HG03196 (cell line): ENCODE measurements around the gene ASCC2.
"Not testable (repeated sequence)": the region's sequence is repeated elsewhere in the genome, so short reads cannot be mapped to it uniquely, and the experiment has no call there.

Experiments used
- ATAC-seq: cut with Tn5 transposase; IDR thresholded peaks from one replicate; pipeline ENCODE4 v1.9.1; 2021; ENCODE audit not compliant: unreplicated experiment

The ASCC2 gene

DNA sequence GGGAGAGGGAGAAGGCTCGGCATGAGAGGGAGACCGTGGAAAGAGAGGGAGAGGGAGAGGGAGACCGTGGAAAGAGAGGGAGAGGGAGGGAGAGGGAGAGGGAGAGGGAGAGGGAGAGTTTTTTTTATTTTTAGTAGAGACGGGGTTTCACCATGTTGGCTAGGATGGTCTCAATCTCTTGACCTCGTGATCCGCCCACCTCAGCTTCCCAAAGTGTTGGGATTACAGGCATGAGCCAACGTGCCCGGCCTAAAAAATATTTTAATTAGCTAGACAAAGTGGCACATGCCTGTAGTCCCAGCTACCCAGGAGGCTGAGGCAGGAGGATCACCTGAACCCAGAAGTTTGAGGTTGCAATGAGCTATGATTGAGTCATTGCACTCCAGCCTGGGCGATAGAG is 21.0 kb upstream of the ASCC2 start:
- ATAC-seq, result not testable (repeated sequence)

DNA sequence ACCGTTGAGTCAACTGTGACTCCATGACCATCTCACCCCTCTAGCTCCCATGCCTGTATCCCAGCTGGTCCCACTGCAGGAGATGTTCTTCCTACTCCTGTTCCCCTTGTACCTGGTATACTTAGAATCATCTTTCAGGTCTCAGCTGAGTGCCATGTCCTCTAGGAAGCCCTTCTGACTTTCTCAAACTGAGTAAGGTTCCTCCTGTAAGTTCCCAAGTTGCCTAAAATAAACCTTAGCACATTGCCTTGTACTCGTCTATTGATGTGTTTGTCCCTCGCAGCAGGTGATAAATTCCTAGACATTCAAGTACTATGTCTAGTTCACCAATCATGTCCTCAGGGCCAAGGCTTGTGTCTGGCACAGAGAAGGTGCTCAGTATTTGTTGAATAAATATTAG is 18.4 kb upstream of the ASCC2 start:
- no peak for ATAC-seq

DNA sequence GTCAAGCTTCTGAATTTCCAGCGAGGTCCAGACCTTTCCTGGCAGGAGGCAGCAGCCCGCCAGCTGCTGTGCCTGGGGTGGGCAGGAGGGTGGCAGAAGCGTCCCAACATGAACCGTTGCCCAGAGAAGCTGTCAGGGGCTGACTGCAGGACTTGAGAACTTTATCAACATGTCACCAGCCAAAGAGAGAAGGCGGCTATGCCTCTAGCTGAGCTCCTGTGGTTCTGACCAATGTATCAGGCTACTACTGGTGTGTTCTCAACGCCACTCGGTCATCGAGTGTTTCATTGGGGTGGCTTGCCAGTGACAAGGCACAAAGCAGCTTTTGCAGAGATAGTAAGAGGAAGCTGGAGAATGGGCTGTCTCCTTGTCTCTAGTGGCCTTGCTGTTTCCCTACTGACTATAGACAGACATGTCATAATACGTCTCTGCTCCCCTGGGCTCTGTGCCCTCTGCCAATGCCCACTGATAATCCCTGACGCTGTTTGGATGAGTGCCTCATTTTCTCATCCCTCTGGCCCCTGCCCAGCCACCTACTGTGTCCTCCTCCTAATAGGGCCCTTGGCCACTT is 17.6 kb upstream of the ASCC2 start:
- ATAC-seq, result no peak

DNA sequence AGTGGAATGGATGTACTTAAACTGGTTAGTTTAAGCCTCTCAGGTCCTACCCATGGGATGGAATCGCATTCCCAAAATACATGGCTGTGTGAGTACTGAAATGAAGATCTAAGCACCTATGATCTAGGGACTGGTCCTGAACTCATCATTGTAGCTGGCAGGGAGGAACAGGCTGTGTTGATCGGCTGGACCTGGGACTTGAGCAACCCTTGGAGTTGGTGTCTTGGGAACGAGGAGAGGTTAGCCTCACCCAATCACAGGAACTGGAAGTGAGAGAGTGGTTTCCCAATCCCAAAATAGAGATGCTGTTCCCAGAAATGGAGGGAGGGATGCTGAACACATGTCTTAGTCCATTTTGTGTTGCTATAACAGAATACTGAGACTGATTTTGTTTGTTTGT is 16.4 kb upstream of the ASCC2 start:
- ATAC-seq, result no peak

DNA sequence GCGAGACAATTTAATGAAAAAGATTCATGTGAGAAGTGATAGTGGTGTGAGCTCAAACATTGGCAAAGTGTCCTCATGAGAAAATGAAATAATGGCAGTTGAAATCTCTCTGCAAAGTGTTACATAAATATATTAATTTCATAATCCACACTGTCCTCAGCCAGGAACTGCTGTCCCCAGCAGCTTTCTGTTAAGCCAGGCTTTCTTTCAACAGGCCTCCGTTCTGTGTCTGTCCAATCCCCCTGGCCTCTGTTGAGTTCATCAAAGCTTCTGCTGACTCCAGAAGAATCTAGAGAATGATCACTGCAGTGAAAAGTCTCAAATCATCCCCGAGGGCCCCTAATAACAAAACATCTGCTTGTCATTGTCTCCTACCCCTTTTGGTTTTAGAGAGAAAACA is 10.0 kb upstream of the ASCC2 start:
- ATAC-seq, result no peak

DNA sequence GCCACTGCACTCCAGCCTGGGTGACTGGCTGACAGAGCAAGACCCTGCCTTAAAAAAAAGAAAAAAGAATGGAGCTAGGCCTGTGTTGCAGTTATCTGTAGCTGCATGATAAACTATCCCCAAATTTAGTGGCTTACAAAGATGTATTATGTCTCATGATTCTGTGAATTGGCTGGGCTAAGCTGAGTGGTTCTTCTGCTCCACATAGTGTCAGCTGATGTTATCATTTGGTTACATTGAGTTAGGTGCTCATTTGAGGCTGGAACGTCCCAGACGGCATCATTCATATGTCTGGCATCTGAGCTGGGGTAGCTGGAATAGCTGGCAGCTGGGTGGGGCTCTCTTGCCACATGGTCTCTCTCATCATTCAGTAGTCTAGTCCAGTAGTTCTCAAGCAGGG is 8.2 kb upstream of the ASCC2 start:
- ATAC-seq, result no peak

DNA sequence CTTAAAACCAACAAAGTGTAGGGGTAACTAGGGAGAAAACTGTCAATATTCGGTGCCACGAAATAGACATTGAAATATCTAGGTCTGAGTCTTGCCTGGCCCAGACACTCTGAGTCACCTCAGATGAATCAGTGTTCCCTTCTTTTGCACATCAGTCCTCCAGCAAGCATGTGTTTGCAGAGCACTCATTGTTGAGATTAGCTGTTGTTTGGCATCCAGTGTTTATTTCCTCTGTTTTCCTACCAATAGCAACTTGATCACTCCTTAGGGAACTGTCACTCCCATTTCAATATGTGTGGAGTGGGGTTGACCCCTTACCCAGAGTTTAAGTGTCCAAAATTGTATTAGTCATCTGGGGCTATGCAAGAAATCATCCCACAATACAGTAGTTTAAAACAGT is 4.7 kb upstream of the ASCC2 start:
- no peak for ATAC-seq

DNA sequence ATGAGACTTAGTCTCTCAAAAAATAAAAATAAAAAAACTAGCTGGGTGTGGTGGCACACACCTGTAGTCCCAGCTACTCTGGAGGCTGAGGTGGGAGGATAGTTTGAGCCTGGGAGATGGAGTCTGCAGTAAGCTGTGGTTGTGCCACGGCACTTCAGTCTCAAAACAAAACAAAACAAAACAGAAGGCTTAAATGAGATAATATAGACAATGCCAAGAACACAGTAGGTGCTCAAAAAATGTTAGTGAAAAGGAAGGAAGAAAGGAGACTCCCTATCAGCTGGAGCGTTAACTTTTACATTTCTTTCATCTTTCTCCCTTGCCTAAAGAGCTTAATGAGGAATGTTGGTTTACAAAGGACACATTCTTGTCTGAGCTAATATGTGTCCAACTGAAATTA is 4.1 kb upstream of the ASCC2 start:
- no peak for ATAC-seq

DNA sequence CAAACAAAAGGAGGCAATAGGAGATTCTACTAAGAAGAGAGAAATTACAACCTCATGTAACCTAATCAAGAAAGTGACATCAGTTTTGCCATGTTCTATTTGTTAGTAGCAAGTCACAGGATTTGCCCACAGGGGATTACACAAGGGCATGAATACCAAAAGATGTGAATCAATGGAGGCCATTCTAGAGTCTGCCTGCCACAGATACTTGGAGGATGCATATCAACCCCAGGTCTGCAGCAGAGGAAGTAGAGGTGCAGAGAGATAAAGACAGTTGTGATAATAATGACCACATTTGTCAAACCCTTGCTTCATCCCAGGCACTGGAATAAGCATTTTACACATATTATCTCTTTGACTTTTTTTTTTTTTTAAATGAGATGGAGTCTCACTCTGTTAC is 2.4 kb upstream of the ASCC2 start:
- ATAC-seq, result no peak

DNA sequence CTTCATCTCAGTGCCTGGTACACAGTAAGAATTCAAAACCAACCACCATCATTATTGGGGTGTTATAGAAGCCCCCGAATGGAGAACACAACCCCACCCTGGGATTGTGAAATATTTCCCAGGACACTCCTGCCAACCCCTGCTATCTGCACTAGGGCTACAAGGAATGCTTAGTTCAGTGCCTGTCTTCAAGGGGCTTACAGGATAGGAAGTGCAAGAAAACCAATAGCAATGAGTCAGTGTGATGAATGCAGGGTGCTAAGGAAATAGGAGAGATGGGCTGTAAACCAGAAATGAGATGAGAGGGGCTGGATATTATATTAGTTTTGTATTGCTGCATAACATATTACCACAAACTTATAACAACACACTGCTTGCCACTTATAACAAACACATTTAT is 965 bp upstream of the ASCC2 start:
- no peak for ATAC-seq

DNA sequence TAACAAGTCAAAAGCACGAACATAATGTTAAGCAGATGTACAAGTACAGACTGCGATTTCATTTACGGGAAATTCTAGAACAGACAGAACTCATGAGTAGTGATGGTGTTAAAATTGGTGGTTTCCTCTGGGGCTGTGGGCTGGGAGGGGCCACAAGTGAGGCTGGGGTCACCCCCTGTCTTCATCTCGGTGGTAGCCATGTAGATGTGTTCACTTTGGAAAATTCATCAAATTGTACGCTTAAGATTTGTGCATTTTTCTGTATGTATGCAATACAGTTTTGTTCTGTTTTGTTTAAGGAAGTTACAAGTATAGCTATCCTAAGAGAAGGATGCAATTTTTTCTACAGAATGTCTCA is 504 bp upstream of the ASCC2 start:
- no peak for ATAC-seq

DNA sequence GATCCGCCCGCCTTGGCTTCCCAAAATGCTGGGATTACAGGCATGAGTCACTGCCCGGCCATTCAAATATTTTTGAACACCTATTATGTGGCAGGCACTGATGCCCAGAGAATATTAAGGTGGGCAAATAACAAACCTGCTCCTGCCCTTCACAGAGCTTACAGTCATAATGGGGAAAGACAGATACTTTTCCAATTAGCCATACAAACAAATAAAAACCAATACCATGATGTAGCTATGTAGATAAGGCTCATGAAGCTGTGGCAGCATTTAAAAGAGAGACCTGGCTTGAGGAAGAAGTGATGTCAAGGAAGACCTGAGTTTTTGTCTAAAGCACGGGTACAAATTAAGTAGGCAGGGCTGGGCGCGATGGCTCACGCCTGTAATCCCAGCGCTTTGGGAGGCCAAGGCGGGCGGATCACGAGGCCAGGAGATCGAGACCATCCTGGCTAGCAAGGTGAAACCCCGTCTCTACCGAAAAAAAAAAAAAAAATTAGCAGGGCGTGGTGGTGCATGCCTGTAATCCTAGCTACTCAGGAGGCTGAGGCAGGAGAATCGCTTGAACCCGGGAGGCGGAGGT is 1.2 kb downstream of the ASCC2 start:
- ATAC-seq, result not testable (repeated sequence)

DNA sequence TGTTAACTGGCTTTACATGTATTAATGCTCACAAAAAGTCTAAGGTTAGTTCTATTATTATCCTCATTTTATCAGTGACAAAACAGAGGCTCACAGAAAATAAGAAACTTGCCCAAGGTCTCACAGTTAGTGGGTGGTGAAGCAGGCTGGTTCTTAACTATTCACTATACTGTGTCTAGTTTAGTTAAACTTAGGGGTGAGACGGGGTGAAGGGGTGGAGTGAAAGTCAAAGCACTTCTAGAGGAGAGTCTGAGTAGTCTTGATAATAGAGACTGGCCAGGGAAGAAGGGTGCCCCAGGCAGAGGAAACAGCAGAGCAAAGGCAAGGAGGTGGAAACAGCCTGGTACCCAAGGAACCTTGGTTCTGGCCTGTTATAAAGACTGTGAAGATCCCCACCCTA is 4.0 kb downstream of the ASCC2 start:
- ATAC-seq, result no peak

DNA sequence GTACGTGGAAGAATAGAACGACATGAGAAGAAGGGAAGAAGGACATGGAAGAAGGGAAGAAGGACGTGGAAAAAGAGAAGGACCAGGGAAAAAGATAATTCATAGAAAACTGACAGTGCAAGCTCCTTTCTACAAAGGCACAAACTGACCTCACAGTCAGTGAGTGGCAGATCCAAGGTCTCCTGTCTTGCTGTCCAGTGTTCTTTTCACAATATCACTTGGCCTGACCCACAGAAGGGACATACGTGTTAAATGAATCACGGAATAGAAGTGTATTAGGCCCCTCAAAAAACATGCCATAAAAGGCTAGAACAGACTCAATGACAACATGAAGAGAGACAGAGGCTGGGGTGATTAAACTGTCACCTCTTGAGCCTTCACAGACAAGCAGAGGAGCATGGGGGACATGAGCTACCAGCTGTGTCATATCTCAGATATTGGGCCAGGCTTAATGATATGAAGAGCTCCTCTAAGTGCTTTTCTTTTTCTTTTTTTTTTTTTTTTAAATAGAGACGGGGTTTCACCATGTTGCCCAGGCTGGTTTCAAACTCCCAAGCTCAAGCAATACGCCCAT is 4.6 kb downstream of the ASCC2 start:
- ATAC-seq, result no peak

DNA sequence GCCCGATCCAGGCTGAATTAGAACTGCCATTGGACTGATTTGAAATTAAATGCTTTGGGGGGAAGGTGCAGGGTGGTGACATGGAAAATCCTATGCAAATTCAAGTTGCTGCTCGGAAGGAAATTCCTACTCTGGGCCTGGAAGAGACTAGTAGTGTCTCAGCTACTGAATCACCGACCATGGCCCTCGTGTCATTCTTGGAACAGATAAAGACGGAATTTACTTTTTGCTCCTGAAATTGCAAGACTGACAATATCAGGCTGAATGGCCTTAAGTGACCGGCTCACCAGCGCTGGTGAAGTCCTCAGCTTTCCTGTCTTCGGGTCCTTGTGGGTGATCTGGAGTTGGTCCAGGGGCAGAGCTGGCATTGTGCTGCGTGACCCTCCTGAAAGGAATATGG is 6.1 kb downstream of the ASCC2 start:
- ATAC-seq, result no peak

DNA sequence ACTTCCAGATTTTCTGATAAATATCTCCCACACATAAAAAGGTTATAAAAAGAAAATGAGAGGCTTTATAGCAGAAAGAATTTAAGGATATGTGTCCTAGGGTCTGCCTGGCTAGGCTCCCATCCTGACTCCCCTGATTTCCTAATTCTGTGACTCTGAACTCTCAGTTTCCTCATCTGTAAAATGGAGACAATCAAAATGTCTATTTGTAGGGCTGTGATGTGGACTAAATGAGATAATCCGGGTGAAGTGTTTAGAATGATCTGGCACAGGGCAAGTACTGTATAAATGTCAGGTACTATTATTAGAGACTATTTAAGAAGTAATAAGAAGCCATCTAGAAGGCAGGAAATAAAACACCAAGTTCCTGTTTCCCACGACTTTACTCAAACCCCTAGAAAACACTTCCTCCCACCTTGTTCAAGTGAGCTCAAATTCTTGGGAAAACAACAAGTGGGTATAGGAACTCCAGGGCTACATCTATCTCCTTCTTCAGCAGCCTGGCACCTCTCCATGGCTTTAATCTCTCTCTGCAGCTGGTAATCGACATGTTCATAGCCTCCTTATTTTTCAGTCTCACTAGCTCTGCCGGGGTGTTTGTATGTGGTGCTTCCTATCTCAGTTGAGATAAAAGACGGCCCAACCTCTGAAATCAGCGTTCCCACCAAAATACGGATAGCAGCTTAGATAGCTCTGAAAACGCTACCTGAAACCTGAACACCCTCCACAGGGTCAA is 6.7 kb downstream of the ASCC2 start:
- no peak for ATAC-seq

DNA sequence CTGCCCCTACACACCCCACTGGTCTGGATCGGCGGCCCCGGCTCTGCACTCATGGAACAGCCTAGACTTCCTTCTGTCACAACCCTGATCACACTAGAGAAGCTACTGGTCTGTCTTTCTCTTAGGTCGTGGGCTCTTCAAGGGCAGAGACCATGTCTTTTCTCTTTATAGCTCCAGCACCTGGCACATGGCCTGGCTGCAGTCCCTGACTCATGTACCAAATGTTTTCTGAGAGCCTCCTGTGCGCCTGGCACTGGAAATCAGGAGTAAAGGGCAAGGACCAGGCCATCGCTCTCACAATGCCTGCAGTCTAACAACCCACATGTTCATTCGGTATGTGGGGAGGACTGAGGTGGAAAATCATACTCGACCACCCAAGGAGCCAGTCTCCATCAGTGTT is 7.5 kb downstream of the ASCC2 start:
- ATAC-seq, result no peak

DNA sequence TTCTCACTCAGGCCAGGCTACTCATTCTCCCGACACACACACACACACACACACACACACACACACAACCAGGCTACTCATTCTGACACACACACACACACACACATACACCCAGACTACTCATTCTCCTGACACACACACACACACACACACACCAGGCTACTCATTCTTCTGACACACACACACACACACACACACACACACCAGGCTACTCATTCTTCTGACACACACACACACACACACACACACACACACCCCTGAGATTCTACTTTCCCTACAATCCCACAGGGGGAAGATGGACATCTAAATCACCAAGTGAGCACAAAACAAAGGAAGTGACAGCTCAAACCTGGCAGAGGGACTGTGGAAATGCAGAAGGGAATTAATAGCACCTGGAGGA is 10.3 kb downstream of the ASCC2 start:
- ATAC-seq, result not testable (repeated sequence)

DNA sequence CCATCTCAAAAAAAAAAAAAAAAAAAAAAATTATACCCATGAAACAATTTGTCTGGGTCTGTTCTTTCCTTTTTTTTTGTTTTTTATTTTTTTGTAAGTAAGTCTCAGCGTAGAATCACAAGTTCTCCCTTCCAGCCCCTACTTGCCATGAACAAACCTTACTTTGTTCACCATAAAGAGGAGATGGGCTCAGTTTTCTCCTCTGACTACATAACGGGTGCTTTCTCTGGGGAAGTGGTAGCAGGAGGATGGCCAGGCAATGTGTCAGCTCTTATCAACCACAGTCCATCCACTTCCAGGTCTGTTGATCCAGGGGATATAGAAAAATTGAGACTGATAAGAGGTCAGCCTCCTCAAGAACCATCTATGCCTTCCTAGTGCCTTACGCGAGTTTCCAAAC is 11.0 kb downstream of the ASCC2 start:
- no peak for ATAC-seq

DNA sequence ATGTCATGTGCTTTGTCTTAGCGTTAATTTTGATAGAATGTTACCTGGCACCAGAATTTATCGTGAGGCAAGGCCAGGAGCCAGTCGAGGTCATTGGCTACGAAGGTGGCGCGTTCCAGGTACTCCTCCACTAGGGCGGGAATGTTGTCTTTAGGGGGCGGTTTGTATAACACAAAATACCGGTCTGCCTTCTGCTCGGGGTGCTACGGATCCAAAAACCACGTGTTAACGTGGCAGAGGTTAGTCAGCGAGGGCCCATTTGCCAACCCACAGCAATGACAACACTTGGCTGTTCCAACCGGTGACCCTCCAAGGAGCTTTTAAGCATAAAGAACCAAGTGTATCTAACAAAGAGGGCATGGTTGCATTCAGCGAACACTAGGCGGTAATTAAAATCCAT is 12.5 kb downstream of the ASCC2 start:
- ATAC-seq, result no peak

DNA sequence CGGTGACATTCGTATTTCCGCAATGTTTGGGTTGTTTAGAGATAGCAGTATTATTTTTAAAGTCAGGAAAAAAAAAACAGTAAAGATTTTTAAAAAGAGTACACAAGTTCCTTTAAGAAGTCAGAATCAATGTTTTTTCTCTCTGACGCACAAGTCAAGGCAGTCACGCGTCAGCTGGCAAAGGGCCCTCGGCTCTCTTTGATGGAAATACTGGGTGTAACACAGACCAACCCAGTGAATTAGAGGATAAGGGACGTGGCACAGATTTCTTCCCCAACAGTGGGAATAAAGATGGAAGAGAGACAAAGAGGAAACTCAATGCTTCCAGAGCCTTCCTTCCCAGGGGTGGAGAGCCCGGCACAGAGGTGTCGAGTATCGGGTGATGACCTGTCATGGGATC is 13.4 kb downstream of the ASCC2 start:
- ATAC-seq, result no peak

DNA sequence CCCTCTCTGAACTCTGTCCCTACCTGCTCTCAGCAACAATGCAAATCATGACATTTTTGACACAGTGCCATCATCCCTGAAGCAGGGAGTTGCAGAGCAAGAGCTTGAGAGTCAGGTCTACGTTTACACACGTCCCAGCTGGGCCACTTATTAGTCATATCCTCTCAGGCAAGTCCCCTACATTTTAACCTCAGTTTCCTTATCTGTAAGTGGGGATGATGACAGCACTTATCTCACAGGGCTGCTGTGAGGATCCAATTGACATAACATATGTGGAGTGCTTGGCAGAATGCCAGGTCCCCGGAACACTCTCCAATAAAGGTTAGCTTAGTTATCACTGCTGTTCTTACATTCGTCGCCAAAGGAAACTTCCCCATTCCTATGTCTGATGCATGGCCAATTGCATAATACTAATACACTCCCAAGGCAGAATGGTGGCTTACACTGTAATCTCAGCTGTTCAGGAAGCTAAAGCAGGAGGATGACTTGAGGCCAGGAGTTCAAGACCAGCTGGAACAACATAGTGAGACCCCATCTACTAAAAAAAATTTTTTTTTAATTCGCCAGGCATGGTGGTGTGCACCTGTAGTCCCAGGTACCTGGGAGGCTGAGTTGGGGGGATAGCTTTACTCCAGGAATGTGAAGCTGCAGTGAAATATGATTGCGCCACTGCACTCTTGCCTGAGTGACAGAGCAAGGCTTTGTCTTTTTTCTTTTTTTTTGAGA is 16.6 kb downstream of the ASCC2 start:
- no peak for ATAC-seq
